ENCODE results near the gene KIAA0232. TPM values are rescaled to one million over a fixed set of nuclear protein-coding genes. Genes with fewer than 3 reads are reported as not detected.
"Not testable (repeated sequence)": the region's sequence is repeated elsewhere in the genome, so short reads cannot be mapped to it uniquely, and the experiment has no call there.

KIAA0232 gene
- total RNA-seq, 1 donor from 2014 or later = 14.5 TPM

GRCh38 chr4:6788123-6788522 is 5.6 kb downstream of the KIAA0232 start:
- Mint-ChIP-seq H3K27me3 (ENCODE audit: insufficient read depth) (no peaks in the 10 kb centered on the region), H3K36me3 (ENCODE audit: low read depth) (peaks cover 22% of the 10 kb centered on the region), H3K27ac (peak overlapping the region; percentile 45), H3K4me1 (ENCODE audit: low read depth) (peaks cover 48% of the 10 kb centered on the region), H3K9me3 (peaks cover 7% of the 10 kb centered on the region), H3K4me3 (no peak overlapping the region)
- no peak for DNase-seq (ENCODE audit: low spot score)
- intact Hi-C loops (cut with micrococcal nuclease) = no loop called here

DNA sequence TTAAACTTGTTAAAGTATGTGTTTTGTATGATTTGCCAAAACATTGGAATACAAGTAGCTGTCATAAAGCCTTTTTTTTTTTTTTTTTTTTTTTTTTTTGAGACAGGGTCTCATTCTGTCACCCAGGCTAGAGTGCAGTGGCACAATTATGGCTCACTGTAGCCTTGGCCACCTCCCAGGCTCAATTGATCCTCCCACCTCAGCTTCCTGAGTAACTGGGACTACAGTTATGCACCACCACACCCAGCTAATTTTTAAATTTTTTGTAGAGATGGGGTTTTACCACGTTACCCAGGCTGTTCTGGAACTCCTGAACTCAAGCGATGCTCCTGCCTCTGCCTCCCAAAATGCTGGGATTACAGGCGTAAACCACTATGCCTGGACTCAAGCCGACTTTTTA is 8.7 kb downstream of the KIAA0232 start:
- Mint-ChIP-seq H3K36me3 (ENCODE audit: low read depth) (peaks cover 25% of the 10 kb centered on the region), H3K4me1 (ENCODE audit: low read depth) (peaks cover 43% of the 10 kb centered on the region)
- H3K27ac Mint-ChIP-seq; H3K9me3 Mint-ChIP-seq; H3K4me3 Mint-ChIP-seq; intact Hi-C loops (cut with micrococcal nuclease); DNase-seq (ENCODE audit: low spot score); H3K27me3 Mint-ChIP-seq (ENCODE audit: insufficient read depth): not testable (repeated sequence)

GRCh38 chr4:6791796-6792195 is 9.3 kb downstream of the KIAA0232 start:
- H3K27me3 Mint-ChIP-seq (ENCODE audit: insufficient read depth); H3K4me3 Mint-ChIP-seq; DNase-seq (ENCODE audit: low spot score); H3K9me3 Mint-ChIP-seq; intact Hi-C loops (cut with micrococcal nuclease): not testable (repeated sequence)
- Mint-ChIP-seq H3K4me1 (ENCODE audit: low read depth) (peaks cover 47% of the 10 kb centered on the region), H3K27ac (peak overlapping the region; percentile 24), H3K36me3 (ENCODE audit: low read depth) (peaks cover 27% of the 10 kb centered on the region)

- intact Hi-C loops (cut with micrococcal nuclease) = no loop called here
- Mint-ChIP-seq H3K9me3 (peaks cover 7% of the 10 kb centered on the region), H3K27ac (no peak overlapping the region), H3K4me1 (ENCODE audit: low read depth) (peaks cover 46% of the 10 kb centered on the region), H3K4me3 (no peak overlapping the region), H3K27me3 (ENCODE audit: insufficient read depth) (no peaks in the 10 kb centered on the region), H3K36me3 (ENCODE audit: low read depth) (peaks cover 20% of the 10 kb centered on the region)
- no peak for DNase-seq (ENCODE audit: low spot score)
These were observed 11.7 kb downstream of the KIAA0232 start for GRCh38 chr4:6794189-6794588.

DNA sequence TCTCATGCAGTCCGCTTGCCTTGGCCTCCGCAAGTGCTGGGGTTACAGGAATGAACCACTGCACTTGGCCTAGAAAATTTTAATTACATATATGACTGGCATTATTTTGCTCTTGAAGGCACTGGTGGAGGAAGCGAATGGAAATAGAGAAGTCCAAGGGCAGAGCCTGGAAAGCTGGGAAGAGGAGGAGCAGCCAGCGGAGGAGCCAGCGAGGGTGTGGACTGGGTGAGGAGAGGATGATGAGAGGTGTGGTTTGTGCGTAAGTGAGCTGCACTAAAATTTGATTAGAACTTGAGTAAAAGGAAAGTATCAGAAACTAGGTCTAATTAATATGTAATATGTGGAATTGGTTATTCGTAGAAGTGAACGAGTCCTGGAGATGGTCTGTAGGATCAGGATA is 13.3 kb downstream of the KIAA0232 start:
- peaks cover 21% of the 10 kb centered on the region for H3K36me3 Mint-ChIP-seq (ENCODE audit: low read depth)
- peaks cover 7% of the 10 kb centered on the region for H3K9me3 Mint-ChIP-seq
- peak overlapping the region; percentile 1 for H3K27ac Mint-ChIP-seq
- H3K4me1 Mint-ChIP-seq (ENCODE audit: low read depth) = peaks cover 48% of the 10 kb centered on the region
- H3K4me3 Mint-ChIP-seq = no peak overlapping the region
- intact Hi-C loops (cut with micrococcal nuclease) = no loop called here
- no peak for DNase-seq (ENCODE audit: low spot score)
- no peaks in the 10 kb centered on the region for H3K27me3 Mint-ChIP-seq (ENCODE audit: insufficient read depth)

GRCh38 chr4:6797368-6797767 is 14.8 kb downstream of the KIAA0232 start:
- H3K27me3 Mint-ChIP-seq (ENCODE audit: insufficient read depth); DNase-seq (ENCODE audit: low spot score); intact Hi-C loops (cut with micrococcal nuclease); H3K4me3 Mint-ChIP-seq; H3K9me3 Mint-ChIP-seq; H3K27ac Mint-ChIP-seq: not testable (repeated sequence)
- peaks cover 12% of the 10 kb centered on the region for H3K36me3 Mint-ChIP-seq (ENCODE audit: low read depth)
- H3K4me1 Mint-ChIP-seq (ENCODE audit: low read depth) = peaks cover 38% of the 10 kb centered on the region

DNA sequence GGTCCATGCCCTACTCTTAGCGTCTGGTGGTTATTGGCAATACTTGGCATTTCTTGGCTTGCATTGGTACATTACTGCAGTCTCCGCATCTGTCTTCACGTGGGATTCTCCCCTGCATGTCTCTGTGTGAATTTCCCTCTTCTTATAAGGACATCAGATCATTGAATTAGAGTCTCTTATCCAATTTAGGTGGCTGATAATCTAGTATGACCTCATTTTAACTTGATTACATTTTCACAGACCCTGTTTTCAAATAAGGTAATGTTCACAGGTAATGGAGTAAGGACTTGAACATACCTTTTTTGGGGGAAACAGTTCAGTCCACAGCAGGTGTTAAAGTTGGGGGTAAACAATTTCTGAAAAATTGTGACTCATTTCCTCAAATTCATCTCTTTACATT is 16.6 kb downstream of the KIAA0232 start:
- no peaks in the 10 kb centered on the region for H3K27me3 Mint-ChIP-seq (ENCODE audit: insufficient read depth)
- H3K4me3 Mint-ChIP-seq = no peak overlapping the region
- no peaks in the 10 kb centered on the region for H3K9me3 Mint-ChIP-seq
- H3K4me1 Mint-ChIP-seq (ENCODE audit: low read depth) = peaks cover 33% of the 10 kb centered on the region
- peaks cover 15% of the 10 kb centered on the region for H3K36me3 Mint-ChIP-seq (ENCODE audit: low read depth)
- H3K27ac Mint-ChIP-seq = no peak overlapping the region
- intact Hi-C loops (cut with micrococcal nuclease) = no loop called here
- no peak for DNase-seq (ENCODE audit: low spot score)

GRCh38 chr4:6802025-6802424 is 19.5 kb downstream of the KIAA0232 start:
- Mint-ChIP-seq H3K9me3 (no peaks in the 10 kb centered on the region), H3K36me3 (ENCODE audit: low read depth) (peaks cover 6% of the 10 kb centered on the region), H3K4me1 (ENCODE audit: low read depth) (peaks cover 20% of the 10 kb centered on the region), H3K27ac (no peak overlapping the region), H3K27me3 (ENCODE audit: insufficient read depth) (no peaks in the 10 kb centered on the region), H3K4me3 (no peak overlapping the region)
- intact Hi-C loops (cut with micrococcal nuclease) = no loop called here
- no peak for DNase-seq (ENCODE audit: low spot score)

DNA sequence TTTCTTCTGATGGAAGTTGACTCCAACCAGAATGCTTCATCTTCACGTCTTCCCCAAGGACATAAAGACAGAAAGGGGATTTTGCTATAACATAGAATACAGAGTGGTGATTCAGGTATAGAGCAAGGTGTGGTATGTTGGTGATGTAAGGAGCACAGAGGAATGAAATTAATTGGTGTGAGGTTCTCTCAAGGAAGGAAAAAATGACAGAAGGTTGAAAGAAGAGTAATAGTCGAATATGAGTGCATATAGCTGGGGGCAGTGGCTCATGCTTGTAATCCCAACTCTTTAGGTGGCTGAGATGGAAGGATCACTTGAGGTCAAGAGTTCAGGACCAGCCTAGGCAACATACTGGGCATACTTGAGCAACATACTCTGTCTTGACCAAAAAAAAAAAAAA is 20.1 kb downstream of the KIAA0232 start:
- peaks cover 6% of the 10 kb centered on the region for H3K36me3 Mint-ChIP-seq (ENCODE audit: low read depth)
- intact Hi-C loops (cut with micrococcal nuclease) = no loop called here

GRCh38 chr4:6803246-6803645 is 20.7 kb downstream of the KIAA0232 start:
- Mint-ChIP-seq H3K9me3 (no peaks in the 10 kb centered on the region), H3K4me1 (ENCODE audit: low read depth) (peaks cover 17% of the 10 kb centered on the region), H3K4me3 (no peak overlapping the region), H3K36me3 (ENCODE audit: low read depth) (peaks cover 6% of the 10 kb centered on the region), H3K27ac (no peak overlapping the region), H3K27me3 (ENCODE audit: insufficient read depth) (no peaks in the 10 kb centered on the region)
- intact Hi-C loops (cut with micrococcal nuclease) = no loop called here
- DNase-seq (ENCODE audit: low spot score) = no peak

More for the DNA sequence above, 20.1 kb downstream of the KIAA0232 start:
- Mint-ChIP-seq H3K9me3 (no peaks in the 10 kb centered on the region), H3K4me1 (ENCODE audit: low read depth) (peaks cover 20% of the 10 kb centered on the region), H3K4me3 (no peak overlapping the region), H3K27ac (no peak overlapping the region), H3K27me3 (ENCODE audit: insufficient read depth) (no peaks in the 10 kb centered on the region)
- DNase-seq (ENCODE audit: low spot score) = no peak

GRCh38 chr4:6804082-6804752 is 21.7 kb downstream of the KIAA0232 start:
- Mint-ChIP-seq H3K4me1 (ENCODE audit: low read depth) (peaks cover 7% of the 10 kb centered on the region), H3K4me3 (no peak overlapping the region), H3K27me3 (ENCODE audit: insufficient read depth) (no peaks in the 10 kb centered on the region), H3K9me3 (no peaks in the 10 kb centered on the region), H3K36me3 (ENCODE audit: low read depth) (peaks cover 11% of the 10 kb centered on the region), H3K27ac (no peak overlapping the region)
- DNase-seq (ENCODE audit: low spot score) = no peak
- intact Hi-C loops (cut with micrococcal nuclease) = no loop called here

DNA sequence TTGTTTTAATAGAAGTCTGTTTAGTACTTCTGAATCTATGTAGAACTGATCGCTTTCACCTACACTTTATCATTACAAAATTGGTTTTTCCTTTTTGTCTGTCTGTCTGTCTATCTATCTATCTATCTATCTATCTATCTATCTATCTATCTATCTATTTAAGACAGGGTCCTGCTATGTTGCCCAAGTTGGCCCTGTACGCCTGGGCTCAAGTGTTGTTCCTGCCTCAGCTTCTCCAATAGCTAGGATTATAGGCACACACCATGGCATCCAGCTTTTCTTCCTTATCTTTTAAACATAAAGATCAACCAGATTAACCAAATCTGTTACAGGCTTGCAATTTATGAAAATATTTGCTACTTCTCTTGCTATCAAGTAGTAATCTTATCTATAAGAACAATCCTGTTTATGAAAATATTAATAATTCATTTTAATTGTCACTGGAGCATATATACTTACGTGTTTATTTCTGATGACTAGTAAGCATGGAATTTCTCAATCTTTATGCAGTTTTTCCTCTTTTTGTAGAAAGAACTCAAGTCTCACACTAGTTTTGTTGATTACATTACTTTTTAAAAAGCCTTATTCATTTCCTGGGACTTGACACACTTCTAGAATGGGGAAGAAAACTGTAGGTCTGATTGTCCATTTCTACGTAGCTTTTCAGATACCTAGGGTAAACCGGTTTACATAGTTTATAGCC is 24.5 kb downstream of the KIAA0232 start:
- H3K9me3 Mint-ChIP-seq = no peaks in the 10 kb centered on the region
- no peaks in the 10 kb centered on the region for H3K27me3 Mint-ChIP-seq (ENCODE audit: insufficient read depth)
- peaks cover 11% of the 10 kb centered on the region for H3K36me3 Mint-ChIP-seq (ENCODE audit: low read depth)

GRCh38 chr4:6808259-6808658 is 25.7 kb downstream of the KIAA0232 start:
- H3K27me3 Mint-ChIP-seq (ENCODE audit: insufficient read depth) = no peaks in the 10 kb centered on the region
- H3K4me1 Mint-ChIP-seq (ENCODE audit: low read depth) = no peaks in the 10 kb centered on the region
- H3K9me3 Mint-ChIP-seq = no peaks in the 10 kb centered on the region
- DNase-seq (ENCODE audit: low spot score) = no peak
- H3K27ac Mint-ChIP-seq = no peak overlapping the region
- peaks cover 8% of the 10 kb centered on the region for H3K36me3 Mint-ChIP-seq (ENCODE audit: low read depth)
- intact Hi-C loops (cut with micrococcal nuclease) = no loop called here
- H3K4me3 Mint-ChIP-seq = no peak overlapping the region

More for the DNA sequence above, 24.5 kb downstream of the KIAA0232 start:
- no peak for DNase-seq (ENCODE audit: low spot score)
- no peak overlapping the region for H3K27ac Mint-ChIP-seq
- no peak overlapping the region for H3K4me3 Mint-ChIP-seq
- intact Hi-C loops (cut with micrococcal nuclease) = no loop called here
- peaks cover 5% of the 10 kb centered on the region for H3K4me1 Mint-ChIP-seq (ENCODE audit: low read depth)
